Measurements from ENCODE around the gene KMO. TPM values are rescaled to one million over a fixed set of nuclear protein-coding genes. Genes with fewer than 3 reads are reported as not detected.

The KMO gene
- total RNA-seq, 1 donor from 2014 or later: 23.0 TPM

- intact Hi-C loops (cut with DNase I): no loop called here
- H3K9me3 ChIP-seq: no peaks in the 10 kb centered on the region
- H3K4me3 ChIP-seq: no peak overlapping the region
- no peak overlapping the region for H3K27ac ChIP-seq
- no peak for ATAC-seq
- DNase-seq: no peak
- H3K4me1 ChIP-seq: peaks cover 3% of the 10 kb centered on the region
- peaks cover 10% of the 10 kb centered on the region for H3K27me3 ChIP-seq (ENCODE audit: low read depth)
- H3K36me3 ChIP-seq: no peaks in the 10 kb centered on the region
- no peak for TF ChIP-seq CTCF (IDR thresholded peaks at IDR 0.05)
Measured at GRCh38 chr1:241527146-241527545, 5.0 kb upstream of the KMO start.

GRCh38 chr1:241531195-241532161, 700 bp upstream of the KMO start:
- no peak for DNase-seq
- H3K27me3 ChIP-seq (ENCODE audit: low read depth): no peaks in the 10 kb centered on the region
- H3K27ac ChIP-seq: peak overlapping the region; percentile 64
- ATAC-seq: peak; percentile 90 to 92
- no peaks in the 10 kb centered on the region for H3K36me3 ChIP-seq
- H3K9me3 ChIP-seq: no peaks in the 10 kb centered on the region
- peak overlapping the region; percentile 54 for H3K4me3 ChIP-seq
- intact Hi-C loops (cut with DNase I): no loop called here
- peak; percentile 68 for TF ChIP-seq CTCF (IDR thresholded peaks at IDR 0.05)
- H3K4me1 ChIP-seq: peaks cover 3% of the 10 kb centered on the region

GRCh38 chr1:241532864-241533263, 686 bp downstream of the KMO start:
- Histone ChIP-seq H3K27me3 (ENCODE audit: low read depth) (no peaks in the 10 kb centered on the region), H3K4me1 (peaks cover 3% of the 10 kb centered on the region), H3K36me3 (no peaks in the 10 kb centered on the region), H3K9me3 (no peaks in the 10 kb centered on the region), H3K4me3 (peak overlapping the region; percentile 54), H3K27ac (peak overlapping the region; percentile 64)
- intact Hi-C loops (cut with DNase I): no loop called here
- DNase-seq (no peak), ATAC-seq (peak; percentile 43 to 54)
- TF ChIP-seq CTCF (IDR thresholded peaks at IDR 0.05): no peak

- H3K27me3 ChIP-seq (ENCODE audit: low read depth): no peaks in the 10 kb centered on the region
- intact Hi-C loops (cut with DNase I): no loop called here
- H3K36me3 ChIP-seq: no peaks in the 10 kb centered on the region
- H3K4me3 ChIP-seq: peak overlapping the region; percentile 54
- DNase-seq (no peak), ATAC-seq (peak in 1 of 2 donors; percentile 18)
- no peaks in the 10 kb centered on the region for H3K9me3 ChIP-seq
- no peak for TF ChIP-seq CTCF (IDR thresholded peaks at IDR 0.05)
- peaks cover 3% of the 10 kb centered on the region for H3K4me1 ChIP-seq
- H3K27ac ChIP-seq: peak overlapping the region; percentile 64
Measured at GRCh38 chr1:241533326-241534115, 1.3 kb downstream of the KMO start.

GRCh38 chr1:241536304-241536703, 4.1 kb downstream of the KMO start:
- DNase-seq: no peak
- Histone ChIP-seq H3K27me3 (ENCODE audit: low read depth) (no peaks in the 10 kb centered on the region), H3K4me1 (no peaks in the 10 kb centered on the region), H3K27ac (no peak overlapping the region), H3K4me3 (no peak overlapping the region), H3K9me3 (no peaks in the 10 kb centered on the region), H3K36me3 (no peaks in the 10 kb centered on the region)
- TF ChIP-seq CTCF (IDR thresholded peaks at IDR 0.05): no peak
- no peak for ATAC-seq
- intact Hi-C loops (cut with DNase I): no loop called here

All from lower lobe of right lung (tissue), 2 donors.